HepG2 (cell line): ENCODE data around the gene NHSL1. TPM values are rescaled to one million over a fixed set of nuclear protein-coding genes. Genes with fewer than 3 reads are reported as not detected.

Experiments
- ARNT2 ChIP-seq: sonication (generic); formaldehyde crosslinking; IDR thresholded peaks from 2 replicates; pipeline ENCODE4 v1.8.0; 2022; ENCODE audit warnings: mild to moderate bottlenecking, low read depth, missing genetic modification reagents, moderate library complexity
- ATRX ChIP-seq: sonication (generic); formaldehyde crosslinking; IDR thresholded peaks from 2 replicates; pipeline ENCODE4 v1.4.0; 2020; ENCODE audit warnings: missing genetic modification reagents, borderline replicate concordance
- CHCHD3 ChIP-seq: sonication (generic); formaldehyde crosslinking; IDR thresholded peaks from 2 replicates; pipeline ENCODE4 v1.8.0; 2022; ENCODE audit warnings: mild to moderate bottlenecking, missing genetic modification reagents, moderate library complexity
- ERF ChIP-seq: IDR thresholded peaks from 2 replicates; pipeline ENCODE4 v1.6.1; 2018; ENCODE audit warnings: missing biosample characterization, missing genetic modification reagents
- FOXP1 ChIP-seq, 2 experiments: fragments of 450-650 bp in 1 of 2; IDR thresholded peaks; 2 replicates each; pipeline ENCODE4 v1.6.1; 2017 to 2018; ENCODE audit warnings: antibody characterized with exemption in 1 of 2
- ISX ChIP-seq: sonication (generic); formaldehyde crosslinking; conservative IDR thresholded peaks from 2 replicates; pipeline ENCODE4 v1.5.0; 2020; ENCODE audit warnings: missing genetic modification reagents
- KDM3A ChIP-seq: IDR thresholded peaks from 2 replicates; pipeline ENCODE4 v1.6.1; 2018; ENCODE audit warnings: low read depth, missing compliant biosample characterization
- NFYB ChIP-seq: sonication (generic); formaldehyde crosslinking; IDR thresholded peaks from 2 replicates; pipeline ENCODE4 v1.4.0; 2020; ENCODE audit warnings: missing genetic modification reagents
- PITX1 ChIP-seq: sonication (generic); formaldehyde crosslinking; IDR thresholded peaks from 2 replicates; pipeline ENCODE4 v1.5.1; 2020; ENCODE audit warnings: mild to moderate bottlenecking, missing genetic modification reagents
- THAP8 ChIP-seq: sonication (generic); formaldehyde crosslinking; IDR thresholded peaks from 2 replicates; pipeline ENCODE4 v1.5.1; 2020; ENCODE audit warnings: missing genetic modification reagents, mild to moderate bottlenecking, borderline replicate concordance
- ZFP36L2 ChIP-seq: sonication (generic); formaldehyde crosslinking; IDR thresholded peaks from 2 replicates; pipeline ENCODE4 v1.4.0; 2020; ENCODE audit warnings: missing genetic modification reagents
- ZNF232 ChIP-seq: sonication (generic); formaldehyde crosslinking; IDR thresholded peaks from 2 replicates; pipeline ENCODE4 v1.4.0; 2020; ENCODE audit warnings: missing genetic modification reagents, borderline replicate concordance
- ZNF253 ChIP-seq: sonication (generic); formaldehyde crosslinking; IDR thresholded peaks from 2 replicates; pipeline ENCODE4 v1.8.0; 2022; ENCODE audit warnings: mild to moderate bottlenecking, missing genetic modification reagents, borderline replicate concordance
- ZNF34 ChIP-seq: sonication (generic); formaldehyde crosslinking; IDR thresholded peaks from 2 replicates; pipeline ENCODE4 v1.4.0; 2020; ENCODE audit warnings: mild to moderate bottlenecking, missing genetic modification reagents, borderline replicate concordance
- ZNF550 ChIP-seq: sonication (generic); formaldehyde crosslinking; IDR thresholded peaks from 2 replicates; pipeline ENCODE4 v1.4.0; 2020; ENCODE audit warnings: mild to moderate bottlenecking, missing genetic modification reagents, borderline replicate concordance
- ZNF652 ChIP-seq: IDR thresholded peaks from 2 replicates; pipeline ENCODE4 v1.6.1; 2016; ENCODE audit warnings: low read depth, borderline replicate concordance
- ZNF703 ChIP-seq: sonication (generic); formaldehyde crosslinking; IDR thresholded peaks from 2 replicates; pipeline ENCODE4 v1.5.1; 2020; ENCODE audit warnings: missing genetic modification reagents, mild to moderate bottlenecking, moderate library complexity, borderline replicate concordance
- ZNF724P ChIP-seq: sonication (generic); formaldehyde crosslinking; IDR thresholded peaks from 2 replicates; pipeline ENCODE4 v1.8.0; 2022; ENCODE audit warnings: missing genetic modification reagents, borderline replicate concordance
- ZNF749 ChIP-seq: sonication (generic); formaldehyde crosslinking; IDR thresholded peaks from 2 replicates; pipeline ENCODE4 v1.8.0; 2022; ENCODE audit warnings: mild to moderate bottlenecking, missing genetic modification reagents, moderate library complexity, borderline replicate concordance
- ZNF75D ChIP-seq: sonication (generic); formaldehyde crosslinking; IDR thresholded peaks from 2 replicates; pipeline ENCODE4 v1.8.1; 2023; ENCODE audit warnings: missing genetic modification reagents, mild to moderate bottlenecking, borderline replicate concordance
- polyA plus RNA-seq, 8 experiments: library from polyadenylated mRNA; depleted of rRNA in 3 of 8; stranded (reverse) in 7 of 8; unstranded in 1 of 8; fragments of >200 nt; fragmentation: Illumina TruSeq in 4 of 8; extraction: Trizol in 4 of 8; gene quantifications; 2 replicates each; pipeline versions ENCODE4 v1.2.1 to v1.2.3, GENCODE V29; 2011 to 2016; ENCODE audit warnings: low read depth in 4 of 8, missing spikeins in 1 of 8, mixed read lengths in 1 of 8; ENCODE audit not compliant: insufficient read depth in 1 of 8
- total RNA-seq, 5 experiments: library from RNA; depleted of rRNA; stranded (reverse); fragments of >200 nt; fragmentation: Illumina TruSeq; extraction: Trizol; gene quantifications; 2 replicates each; pipeline ENCODE4 v1.2.3, GENCODE V29; 2016; ENCODE audit warnings: low read depth in 1 of 5
- TF ChIP-seq, protein P1 (sequence below): sonication (generic); formaldehyde crosslinking; IDR thresholded peaks from 2 replicates; pipeline ENCODE4 v1.8.1; 2023; ENCODE audit warnings: mild to moderate bottlenecking, inconsistent platforms, moderate library complexity, missing genetic modification reagents, borderline replicate concordance
- TF ChIP-seq, protein P2 (sequence below): sonication (generic); formaldehyde crosslinking; IDR thresholded peaks from 2 replicates; pipeline ENCODE4 v1.4.0; 2020; ENCODE audit warnings: missing genetic modification reagents
- TF ChIP-seq, protein P3 (sequence below): sonication (generic); formaldehyde crosslinking; IDR thresholded peaks from 2 replicates; pipeline ENCODE4 v1.9.0; 2021; ENCODE audit warnings: missing genetic modification reagents, mild to moderate bottlenecking, borderline replicate concordance
- TF ChIP-seq, protein P4 (sequence below): sonication (generic); formaldehyde crosslinking; IDR thresholded peaks from 2 replicates; pipeline ENCODE4 v1.9.0; 2021; ENCODE audit warnings: missing genetic modification reagents, borderline replicate concordance

The NHSL1 gene
- total and polyA plus RNA-seq, 2 of the 13 experiments (the other 11 are each of a cell fraction or from before 2014, with no cell fraction given), result 24.9 to 53.6 TPM

- TF ChIP-seq, protein P1, sequence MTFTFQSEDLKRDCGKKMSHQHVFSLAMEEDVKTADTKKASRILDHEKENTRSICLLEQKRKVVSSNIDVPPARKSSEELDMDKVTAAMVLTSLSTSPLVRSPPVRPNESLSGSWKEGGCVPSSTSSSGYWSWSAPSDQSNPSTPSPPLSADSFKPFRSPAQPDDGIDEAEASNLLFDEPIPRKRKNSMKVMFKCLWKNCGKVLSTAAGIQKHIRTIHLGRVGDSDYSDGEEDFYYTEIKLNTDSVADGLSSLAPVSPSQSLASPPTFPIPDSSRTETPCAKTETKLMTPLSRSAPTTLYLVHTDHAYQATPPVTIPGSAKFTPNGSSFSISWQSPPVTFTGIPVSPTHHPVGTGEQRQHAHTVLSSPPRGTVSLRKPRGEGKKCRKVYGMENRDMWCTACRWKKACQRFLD, result no peak
- TF ChIP-seq THAP8 (CRISPR knock-in tag) (no peak), ZFP36L2 (CRISPR knock-in tag) (no peak), KDM3A (peak; percentile 71; the same call in 1 of the 2 replicates), ISX (CRISPR knock-in tag) (no peak), NFYB (no peak), ZNF749 (CRISPR knock-in tag) (no peak), PITX1 (CRISPR knock-in tag) (no peak), ZNF232 (CRISPR knock-in tag) (no peak), FOXP1 (IDR thresholded peaks at IDR 0.05) (no peak), FOXP1 (CRISPR knock-in tag; IDR thresholded peaks at IDR 0.05) (no peak), ATRX (no peak), ZNF652 (CRISPR knock-in tag) (0 out of 2 replicates have a peak, but pooled peaks have one; percentile 26), ZNF75D (CRISPR knock-in tag) (no peak), ARNT2 (CRISPR knock-in tag) (no peak), ZNF550 (no peak), ZNF34 (CRISPR knock-in tag) (no peak), ERF (CRISPR knock-in tag) (peak; percentile 59; the same call in 1 of the 2 replicates), CHCHD3 (no peak), ZNF703 (CRISPR knock-in tag) (no peak), ZNF253 (CRISPR knock-in tag) (no peak), ZNF724P (CRISPR knock-in tag) (no peak)
- TF ChIP-seq, protein P2, sequence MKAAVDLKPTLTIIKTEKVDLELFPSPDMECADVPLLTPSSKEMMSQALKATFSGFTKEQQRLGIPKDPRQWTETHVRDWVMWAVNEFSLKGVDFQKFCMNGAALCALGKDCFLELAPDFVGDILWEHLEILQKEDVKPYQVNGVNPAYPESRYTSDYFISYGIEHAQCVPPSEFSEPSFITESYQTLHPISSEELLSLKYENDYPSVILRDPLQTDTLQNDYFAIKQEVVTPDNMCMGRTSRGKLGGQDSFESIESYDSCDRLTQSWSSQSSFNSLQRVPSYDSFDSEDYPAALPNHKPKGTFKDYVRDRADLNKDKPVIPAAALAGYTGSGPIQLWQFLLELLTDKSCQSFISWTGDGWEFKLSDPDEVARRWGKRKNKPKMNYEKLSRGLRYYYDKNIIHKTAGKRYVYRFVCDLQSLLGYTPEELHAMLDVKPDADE (CRISPR knock-in tag), result no peak
- TF ChIP-seq, protein P3, sequence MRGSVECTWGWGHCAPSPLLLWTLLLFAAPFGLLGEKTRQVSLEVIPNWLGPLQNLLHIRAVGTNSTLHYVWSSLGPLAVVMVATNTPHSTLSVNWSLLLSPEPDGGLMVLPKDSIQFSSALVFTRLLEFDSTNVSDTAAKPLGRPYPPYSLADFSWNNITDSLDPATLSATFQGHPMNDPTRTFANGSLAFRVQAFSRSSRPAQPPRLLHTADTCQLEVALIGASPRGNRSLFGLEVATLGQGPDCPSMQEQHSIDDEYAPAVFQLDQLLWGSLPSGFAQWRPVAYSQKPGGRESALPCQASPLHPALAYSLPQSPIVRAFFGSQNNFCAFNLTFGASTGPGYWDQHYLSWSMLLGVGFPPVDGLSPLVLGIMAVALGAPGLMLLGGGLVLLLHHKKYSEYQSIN (CRISPR knock-in tag), result no peak
- TF ChIP-seq, protein P4, sequence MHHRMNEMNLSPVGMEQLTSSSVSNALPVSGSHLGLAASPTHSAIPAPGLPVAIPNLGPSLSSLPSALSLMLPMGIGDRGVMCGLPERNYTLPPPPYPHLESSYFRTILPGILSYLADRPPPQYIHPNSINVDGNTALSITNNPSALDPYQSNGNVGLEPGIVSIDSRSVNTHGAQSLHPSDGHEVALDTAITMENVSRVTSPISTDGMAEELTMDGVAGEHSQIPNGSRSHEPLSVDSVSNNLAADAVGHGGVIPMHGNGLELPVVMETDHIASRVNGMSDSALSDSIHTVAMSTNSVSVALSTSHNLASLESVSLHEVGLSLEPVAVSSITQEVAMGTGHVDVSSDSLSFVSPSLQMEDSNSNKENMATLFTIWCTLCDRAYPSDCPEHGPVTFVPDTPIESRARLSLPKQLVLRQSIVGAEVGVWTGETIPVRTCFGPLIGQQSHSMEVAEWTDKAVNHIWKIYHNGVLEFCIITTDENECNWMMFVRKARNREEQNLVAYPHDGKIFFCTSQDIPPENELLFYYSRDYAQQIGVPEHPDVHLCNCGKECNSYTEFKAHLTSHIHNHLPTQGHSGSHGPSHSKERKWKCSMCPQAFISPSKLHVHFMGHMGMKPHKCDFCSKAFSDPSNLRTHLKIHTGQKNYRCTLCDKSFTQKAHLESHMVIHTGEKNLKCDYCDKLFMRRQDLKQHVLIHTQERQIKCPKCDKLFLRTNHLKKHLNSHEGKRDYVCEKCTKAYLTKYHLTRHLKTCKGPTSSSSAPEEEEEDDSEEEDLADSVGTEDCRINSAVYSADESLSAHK (CRISPR knock-in tag), result no peak
These were observed 18.3 kb upstream of the NHSL1 start (continued) for GRCh38 chr6:138517635-138518034.
